Measurements from ENCODE around the gene MYL6B.

DNA sequence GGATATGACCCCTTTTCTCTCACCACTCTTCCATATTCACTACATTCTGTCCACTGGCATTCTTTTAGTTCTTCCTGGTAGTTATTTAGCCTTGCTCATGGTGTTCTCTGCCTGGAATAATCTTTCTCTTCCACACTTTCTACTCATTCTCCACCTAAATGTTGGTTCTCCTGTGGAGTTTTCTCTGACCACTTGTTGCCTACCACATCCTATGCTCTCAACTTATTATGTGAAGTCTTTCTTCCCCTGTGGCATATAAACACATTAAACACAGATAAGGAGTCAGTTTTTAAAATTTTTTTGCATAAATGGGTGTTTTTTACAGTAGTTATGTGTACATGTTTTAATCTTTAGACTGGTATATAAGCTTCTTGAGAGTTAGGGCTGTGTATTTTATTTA, 40.2 kb downstream of the MYL6B start:
- TF ChIP-seq, protein P1, sequence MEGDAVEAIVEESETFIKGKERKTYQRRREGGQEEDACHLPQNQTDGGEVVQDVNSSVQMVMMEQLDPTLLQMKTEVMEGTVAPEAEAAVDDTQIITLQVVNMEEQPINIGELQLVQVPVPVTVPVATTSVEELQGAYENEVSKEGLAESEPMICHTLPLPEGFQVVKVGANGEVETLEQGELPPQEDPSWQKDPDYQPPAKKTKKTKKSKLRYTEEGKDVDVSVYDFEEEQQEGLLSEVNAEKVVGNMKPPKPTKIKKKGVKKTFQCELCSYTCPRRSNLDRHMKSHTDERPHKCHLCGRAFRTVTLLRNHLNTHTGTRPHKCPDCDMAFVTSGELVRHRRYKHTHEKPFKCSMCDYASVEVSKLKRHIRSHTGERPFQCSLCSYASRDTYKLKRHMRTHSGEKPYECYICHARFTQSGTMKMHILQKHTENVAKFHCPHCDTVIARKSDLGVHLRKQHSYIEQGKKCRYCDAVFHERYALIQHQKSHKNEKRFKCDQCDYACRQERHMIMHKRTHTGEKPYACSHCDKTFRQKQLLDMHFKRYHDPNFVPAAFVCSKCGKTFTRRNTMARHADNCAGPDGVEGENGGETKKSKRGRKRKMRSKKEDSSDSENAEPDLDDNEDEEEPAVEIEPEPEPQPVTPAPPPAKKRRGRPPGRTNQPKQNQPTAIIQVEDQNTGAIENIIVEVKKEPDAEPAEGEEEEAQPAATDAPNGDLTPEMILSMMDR (IDR thresholded peaks at IDR 0.05) = no peak
- TF ChIP-seq EP300 (IDR thresholded peaks at IDR 0.05) (no peak), POLR2A (IDR thresholded peaks at IDR 0.05) (no peak)
